OCI-LY1 (cell line): ENCODE data around the gene DRD4.

Source experiments
- H2AFZ ChIP-seq: fragments of 200-600 bp; sonication (generic), shearing (Covaris generic); 2 replicates; pipeline ENCODE4 v1.6.0; 2014; ENCODE audit warnings: antibody characterized with exemption, mild to moderate bottlenecking, low read length
- H3F3A ChIP-seq: fragments of 200-600 bp; sonication (generic), shearing (Covaris generic); 2 replicates; pipeline ENCODE4 v1.6.0; 2014; ENCODE audit warnings: mild to moderate bottlenecking, antibody characterized with exemption, low read length, moderate library complexity; ENCODE audit not compliant: insufficient read depth
- H3K27ac ChIP-seq: fragments of 200-600 bp; sonication (generic); 2 replicates; pipeline ENCODE4 v1.5.1; 2014; ENCODE audit warnings: low read length, mixed run types, mild to moderate bottlenecking, low read depth; ENCODE audit not compliant: poor library complexity, severe bottlenecking
- H3K27me3 ChIP-seq: fragments of 200-600 bp; sonication (generic); 2 replicates; pipeline ENCODE4 v1.6.0; 2014; ENCODE audit warnings: antibody characterized with exemption, mild to moderate bottlenecking, low read length, moderate library complexity; ENCODE audit not compliant: insufficient read depth
- H3K36me3 ChIP-seq: fragments of 200-600 bp; sonication (generic); 2 replicates; pipeline ENCODE4 v1.6.1; 2014; ENCODE audit warnings: mild to moderate bottlenecking, antibody characterized with exemption, low read length, moderate library complexity, mixed read lengths; ENCODE audit not compliant: insufficient read depth
- H3K4me1 ChIP-seq: fragments of 200-600 bp; sonication (generic); 2 replicates; pipeline ENCODE4 v1.5.1; 2014; ENCODE audit warnings: mild to moderate bottlenecking, low read length, moderate library complexity; ENCODE audit not compliant: insufficient read depth, severe bottlenecking
- H3K4me2 ChIP-seq: fragments of 200-600 bp; sonication (generic), shearing (Covaris generic); 2 replicates; pipeline ENCODE4 v1.6.1; 2014; ENCODE audit warnings: low read length
- H3K4me3 ChIP-seq: fragments of 200-600 bp; sonication (generic); 2 replicates; pipeline ENCODE4 v1.5.1; 2014; ENCODE audit warnings: low read length, low read depth, mild to moderate bottlenecking, mixed read lengths; ENCODE audit not compliant: poor library complexity, severe bottlenecking
- H3K79me2 ChIP-seq: fragments of 200-600 bp; shearing (Covaris generic); 2 replicates; pipeline ENCODE4 v1.6.1; 2016; ENCODE audit warnings: mixed run types, low read length, mixed read lengths; ENCODE audit not compliant: insufficient read depth
- H3K9ac ChIP-seq: fragments of 200-600 bp; sonication (generic), shearing (Covaris generic); 2 replicates; pipeline ENCODE4 v1.6.1; 2014; ENCODE audit warnings: mild to moderate bottlenecking, low read length, mixed read lengths
- H3K9me2 ChIP-seq: fragments of 200-600 bp; sonication (generic), shearing (Covaris generic); 2 replicates; pipeline ENCODE4 v1.6.1; 2014; ENCODE audit warnings: low read depth, mild to moderate bottlenecking, low read length, mixed read lengths
- H3K9me3 ChIP-seq: fragments of 200-600 bp; shearing (Covaris generic); 2 replicates; pipeline ENCODE4 v1.6.1; 2014; ENCODE audit warnings: low read length, mixed read lengths
- H4K20me1 ChIP-seq: fragments of 200-600 bp; sonication (generic), shearing (Covaris generic); 2 replicates; pipeline ENCODE4 v1.6.0; 2016; ENCODE audit warnings: mild to moderate bottlenecking, low read length; ENCODE audit not compliant: insufficient read depth
- EZH2 ChIP-seq: fragments of 200-600 bp; sonication (generic), shearing (Covaris generic); IDR thresholded peaks from 2 replicates; pipeline ENCODE4 v1.8.0; 2017; ENCODE audit warnings: borderline replicate concordance, mixed run types, mild to moderate bottlenecking, antibody characterized with exemption, low read length, moderate library complexity, mixed read lengths
- TF ChIP-seq, protein P1 (sequence below): fragments of 200-600 bp; sonication (generic), shearing (Covaris generic); IDR thresholded peaks from 2 replicates; pipeline ENCODE4 v1.5.1; 2017; ENCODE audit warnings: mild to moderate bottlenecking, antibody characterized with exemption, low read length, moderate library complexity, mixed read lengths

Gene DRD4

GRCh38 chr11:601573-602245, 35.4 kb upstream of the DRD4 start:
- Histone ChIP-seq H3K9me2 (no peaks in the 10 kb centered on the region), H3K4me1 (no peaks in the 10 kb centered on the region), H3K79me2 (no peaks in the 10 kb centered on the region), H3K4me3 (no peak overlapping the region), H2AFZ (no peak overlapping the region), H3K9ac (no peak overlapping the region), H3K36me3 (peaks cover 84% of the 10 kb centered on the region), H3K4me2 (no peak overlapping the region), H3F3A (no peaks in the 10 kb centered on the region), H3K27ac (no peak overlapping the region), H3K27me3 (no peaks in the 10 kb centered on the region), H4K20me1 (no peaks in the 10 kb centered on the region), H3K9me3 (no peaks in the 10 kb centered on the region)
- no peak for TF ChIP-seq EZH2
- TF ChIP-seq, protein P1, sequence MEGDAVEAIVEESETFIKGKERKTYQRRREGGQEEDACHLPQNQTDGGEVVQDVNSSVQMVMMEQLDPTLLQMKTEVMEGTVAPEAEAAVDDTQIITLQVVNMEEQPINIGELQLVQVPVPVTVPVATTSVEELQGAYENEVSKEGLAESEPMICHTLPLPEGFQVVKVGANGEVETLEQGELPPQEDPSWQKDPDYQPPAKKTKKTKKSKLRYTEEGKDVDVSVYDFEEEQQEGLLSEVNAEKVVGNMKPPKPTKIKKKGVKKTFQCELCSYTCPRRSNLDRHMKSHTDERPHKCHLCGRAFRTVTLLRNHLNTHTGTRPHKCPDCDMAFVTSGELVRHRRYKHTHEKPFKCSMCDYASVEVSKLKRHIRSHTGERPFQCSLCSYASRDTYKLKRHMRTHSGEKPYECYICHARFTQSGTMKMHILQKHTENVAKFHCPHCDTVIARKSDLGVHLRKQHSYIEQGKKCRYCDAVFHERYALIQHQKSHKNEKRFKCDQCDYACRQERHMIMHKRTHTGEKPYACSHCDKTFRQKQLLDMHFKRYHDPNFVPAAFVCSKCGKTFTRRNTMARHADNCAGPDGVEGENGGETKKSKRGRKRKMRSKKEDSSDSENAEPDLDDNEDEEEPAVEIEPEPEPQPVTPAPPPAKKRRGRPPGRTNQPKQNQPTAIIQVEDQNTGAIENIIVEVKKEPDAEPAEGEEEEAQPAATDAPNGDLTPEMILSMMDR = no peak

DNA sequence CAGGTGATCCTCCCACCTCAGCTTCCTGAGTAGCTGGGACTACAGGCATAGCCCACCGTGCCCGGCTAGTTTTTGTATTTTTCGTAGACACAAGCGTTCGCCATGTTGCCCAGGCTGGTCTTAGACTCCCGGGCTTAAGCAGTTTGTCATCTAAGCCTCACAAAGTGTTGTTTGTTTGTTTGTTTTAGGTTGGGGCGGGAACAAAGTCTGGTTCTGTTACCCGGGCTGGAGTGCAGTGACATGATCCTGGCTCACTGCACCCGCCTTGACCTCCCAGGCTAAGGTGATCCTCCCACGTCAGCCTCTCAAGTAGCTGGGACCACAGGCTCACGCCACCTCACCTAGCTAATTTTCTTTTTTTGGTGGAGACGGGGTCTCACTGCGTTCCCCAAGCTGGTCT, 33.9 kb upstream of the DRD4 start:
- Histone ChIP-seq H2AFZ (no peak overlapping the region), H3K4me2 (no peak overlapping the region), H4K20me1 (no peaks in the 10 kb centered on the region), H3F3A (no peaks in the 10 kb centered on the region), H3K4me1 (no peaks in the 10 kb centered on the region), H3K27me3 (no peaks in the 10 kb centered on the region), H3K4me3 (no peak overlapping the region), H3K79me2 (no peaks in the 10 kb centered on the region), H3K36me3 (peaks cover 86% of the 10 kb centered on the region), H3K9me3 (no peaks in the 10 kb centered on the region), H3K27ac (no peak overlapping the region), H3K9ac (no peak overlapping the region), H3K9me2 (no peaks in the 10 kb centered on the region)
- no peak for TF ChIP-seq EZH2
- TF ChIP-seq, protein P1 = no peak

DNA sequence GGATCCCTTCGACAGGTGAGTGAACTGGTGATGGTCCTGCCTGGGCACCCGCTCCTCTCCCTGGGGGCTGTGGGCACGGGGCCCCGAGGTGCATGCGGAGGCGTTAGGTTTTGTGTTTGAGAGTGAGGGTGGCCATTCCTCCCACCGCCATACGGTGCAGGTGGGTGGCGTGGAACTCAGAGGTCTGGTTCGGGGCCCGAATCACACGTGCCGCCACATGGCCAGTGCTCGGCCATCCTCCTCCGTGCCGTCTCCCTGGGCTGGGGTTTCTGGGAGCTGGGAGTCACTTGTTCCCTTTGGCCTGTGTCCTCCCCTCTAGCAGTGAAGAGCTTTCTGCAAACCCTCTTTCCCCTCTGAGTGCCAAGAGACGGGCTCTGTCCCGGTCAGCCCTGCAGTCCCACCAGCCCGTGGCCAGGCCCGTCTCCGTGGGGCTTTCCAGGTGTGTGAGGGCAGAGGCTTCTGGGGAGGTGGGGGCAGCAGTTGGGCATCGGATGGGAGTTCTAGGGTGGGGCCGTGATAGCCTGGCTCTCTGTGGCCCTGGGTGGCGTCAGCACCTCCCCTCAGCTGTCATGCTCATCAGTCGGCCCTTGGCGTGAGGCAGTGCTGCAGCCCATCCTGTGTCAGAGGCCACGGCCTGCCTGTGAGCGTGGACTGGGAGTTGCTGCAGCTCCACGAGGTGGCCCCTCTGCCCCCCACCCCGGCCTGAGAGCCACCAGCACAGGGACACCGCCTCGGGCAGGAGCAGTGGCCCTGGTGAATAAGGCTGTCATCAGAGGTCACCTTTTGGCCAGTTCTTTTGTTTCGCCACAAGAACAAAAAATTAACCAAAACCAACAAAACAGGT, 31.6 kb upstream of the DRD4 start:
- H3K9ac ChIP-seq = no peak overlapping the region
- TF ChIP-seq, protein P1 = no peak
- TF ChIP-seq EZH2 = no peak
- H3F3A ChIP-seq = no peaks in the 10 kb centered on the region
- H3K79me2 ChIP-seq = no peaks in the 10 kb centered on the region
- no peak overlapping the region for H3K27ac ChIP-seq
- no peak overlapping the region for H3K4me3 ChIP-seq
- H3K4me2 ChIP-seq = no peak overlapping the region
- H3K4me1 ChIP-seq = no peaks in the 10 kb centered on the region
- no peak overlapping the region for H2AFZ ChIP-seq
- H3K9me3 ChIP-seq = no peaks in the 10 kb centered on the region
- no peaks in the 10 kb centered on the region for H3K27me3 ChIP-seq
- no peaks in the 10 kb centered on the region for H3K9me2 ChIP-seq
- peaks cover 91% of the 10 kb centered on the region for H3K36me3 ChIP-seq
- H4K20me1 ChIP-seq = no peaks in the 10 kb centered on the region
